NCI-H2171 treated with DMSO at 0.1 percent for 48 hours (cell line): ENCODE data around the gene TCF20.

ENCODE experiments used
- DNase-seq: peaks from one replicate; lab custom pipeline; 2025; lab: John Stamatoyannopoulos, UW

TCF20 gene

GRCh38 chr22:42258126-42258525 is 12.3 kb downstream of the TCF20 start:
- DNase-seq = no peak

- no peak for DNase-seq
Measured at GRCh38 chr22:42257386-42257785, 13.1 kb downstream of the TCF20 start.

GRCh38 chr22:42256930-42257329 is 13.5 kb downstream of the TCF20 start:
- DNase-seq = no peak

GRCh38 chr22:42256220-42256619 is 14.2 kb downstream of the TCF20 start:
- no peak for DNase-seq

DNA sequence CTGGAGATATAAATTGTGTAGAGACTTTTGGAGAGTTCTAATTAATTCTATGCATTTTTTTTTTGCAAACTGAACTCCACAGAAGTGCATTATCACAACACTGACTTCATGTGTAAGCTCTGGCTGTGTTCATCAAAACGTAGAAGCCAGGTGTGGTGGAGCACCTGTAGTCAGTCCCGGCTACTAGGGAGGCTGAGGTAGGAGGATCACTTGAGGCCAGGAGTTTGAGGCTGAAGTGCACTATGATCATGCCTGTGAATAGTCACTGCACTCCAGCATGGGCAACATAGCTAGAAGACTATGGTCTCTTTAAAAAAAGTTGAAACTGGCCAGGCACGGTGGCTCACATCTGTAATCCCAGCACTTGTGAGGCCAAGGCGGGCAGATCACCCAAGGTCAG is 20.6 kb downstream of the TCF20 start:
- DNase-seq = no peak

DNA sequence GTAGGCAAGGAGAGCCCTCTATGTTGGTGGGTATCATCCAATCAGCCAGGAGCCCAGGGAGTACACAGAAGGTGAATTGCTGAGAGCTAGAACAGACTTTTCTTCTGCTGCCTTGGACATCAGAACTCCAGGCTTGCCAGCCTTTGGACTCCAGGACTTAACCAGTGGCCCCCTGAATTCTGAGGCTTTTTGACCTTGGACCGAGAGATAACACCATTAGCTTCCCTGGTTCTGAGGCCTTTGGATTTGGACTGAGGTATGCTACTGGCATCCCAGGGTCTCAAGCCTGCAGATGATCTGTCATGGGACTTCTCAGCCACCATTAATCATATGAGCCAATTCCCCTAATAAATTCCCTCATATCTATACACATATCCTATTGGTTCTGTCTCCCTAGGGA is 21.5 kb downstream of the TCF20 start:
- no peak for DNase-seq

GRCh38 chr22:42247596-42247995 is 22.9 kb downstream of the TCF20 start:
- DNase-seq = no peak

DNA sequence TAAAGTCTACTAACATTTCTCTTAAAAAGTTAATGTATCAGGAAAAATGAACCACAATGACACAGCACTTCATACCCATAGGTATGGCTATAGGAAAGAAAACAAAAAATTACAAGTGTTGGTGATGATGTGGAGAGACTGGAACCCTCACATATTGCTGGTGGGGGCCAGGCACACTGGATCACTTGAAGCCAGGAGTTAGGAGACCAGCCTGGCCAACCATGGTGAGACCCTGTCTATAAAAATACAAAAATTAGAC is 26.7 kb downstream of the TCF20 start:
- no peak for DNase-seq

DNA sequence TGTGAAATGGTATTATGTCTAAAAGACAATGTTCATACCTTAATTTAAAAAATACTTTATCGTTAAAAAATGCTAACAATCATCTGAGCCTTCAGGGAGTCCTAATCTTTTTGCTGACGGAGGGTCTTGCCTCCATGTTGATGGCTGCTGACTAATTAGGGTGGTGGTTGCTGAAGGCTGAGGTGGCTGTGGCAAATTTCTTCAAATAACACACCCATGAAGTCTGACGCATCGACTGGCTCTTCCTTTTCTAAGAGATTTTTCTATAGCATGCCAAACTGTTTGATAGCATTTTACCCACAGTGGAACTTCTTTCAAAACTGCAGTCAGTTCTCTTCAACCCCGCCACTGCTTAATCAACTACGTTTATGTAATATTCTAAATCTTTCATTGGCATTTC is 33.6 kb downstream of the TCF20 start:
- DNase-seq = no peak

GRCh38 chr22:42236268-42236667 is 34.2 kb downstream of the TCF20 start:
- DNase-seq = no peak

DNA sequence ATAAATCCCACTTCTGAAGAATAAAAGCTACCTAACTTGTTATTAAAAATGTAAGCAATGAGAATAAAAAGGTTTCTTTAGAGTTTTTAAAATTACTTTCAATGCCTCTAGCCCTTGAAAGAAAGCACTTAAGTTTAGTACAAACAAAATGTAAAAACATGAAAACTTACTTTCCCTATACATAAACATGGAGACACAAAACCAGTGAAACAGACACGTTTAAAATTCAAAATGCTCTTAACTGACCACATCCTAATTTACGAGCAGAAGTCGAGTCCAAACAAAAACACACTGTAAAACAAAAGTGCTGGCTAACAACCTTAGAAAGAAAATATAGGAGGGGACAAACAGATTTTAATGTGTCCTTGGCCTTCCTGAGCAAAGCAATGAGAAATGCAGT is 36.6 kb downstream of the TCF20 start:
- no peak for DNase-seq

DNA sequence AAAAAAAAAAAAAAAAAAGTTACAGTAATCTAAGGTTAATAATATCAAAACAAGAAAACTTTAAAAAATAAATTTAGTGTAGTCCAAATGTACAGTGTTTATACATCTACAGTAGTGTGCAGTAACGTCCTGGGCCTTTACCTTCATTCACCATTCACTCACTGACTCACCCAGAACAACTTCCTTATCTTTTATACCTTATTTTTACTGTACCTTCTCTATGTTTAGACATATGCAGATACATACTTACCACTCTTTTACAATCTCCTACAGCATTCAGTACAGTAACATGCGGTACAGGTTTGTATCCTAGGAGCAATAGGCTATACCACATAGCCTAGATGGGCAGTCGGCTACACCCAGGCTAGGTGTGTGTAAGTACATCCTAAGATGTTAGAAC is 38.5 kb downstream of the TCF20 start:
- no peak for DNase-seq

DNA sequence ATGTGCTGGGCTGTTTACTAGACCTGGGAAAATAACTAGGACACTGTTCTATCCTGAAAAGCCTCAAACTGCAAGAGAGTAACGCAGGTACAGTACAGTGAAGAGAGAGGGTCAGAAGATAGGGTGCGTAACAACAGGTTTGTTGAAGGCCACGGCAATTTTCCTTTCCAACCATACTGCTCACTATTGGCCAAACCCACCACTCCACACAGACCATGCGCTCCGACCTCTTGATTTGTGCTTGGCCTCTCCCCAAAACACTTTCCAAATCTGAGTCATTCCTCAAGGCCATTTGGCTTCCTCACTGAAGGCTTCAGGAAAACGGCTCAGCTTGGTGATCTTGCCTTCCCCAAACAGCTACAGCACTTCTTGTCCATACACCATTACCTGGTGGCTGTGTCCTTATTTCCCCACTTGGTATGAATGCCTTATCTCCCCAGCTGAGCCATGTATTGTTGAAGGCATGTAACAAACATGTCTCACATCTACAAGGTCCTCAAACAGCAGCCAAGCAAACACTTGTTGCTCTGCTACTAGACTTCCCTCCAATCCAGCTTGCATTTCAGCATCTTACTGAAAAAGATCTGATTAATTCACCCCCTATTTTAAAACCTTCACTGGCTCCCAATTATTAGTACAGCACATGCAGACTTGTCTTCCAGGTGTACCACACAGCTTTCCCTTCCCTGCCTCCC is 40.9 kb downstream of the TCF20 start:
- DNase-seq = no peak

DNA sequence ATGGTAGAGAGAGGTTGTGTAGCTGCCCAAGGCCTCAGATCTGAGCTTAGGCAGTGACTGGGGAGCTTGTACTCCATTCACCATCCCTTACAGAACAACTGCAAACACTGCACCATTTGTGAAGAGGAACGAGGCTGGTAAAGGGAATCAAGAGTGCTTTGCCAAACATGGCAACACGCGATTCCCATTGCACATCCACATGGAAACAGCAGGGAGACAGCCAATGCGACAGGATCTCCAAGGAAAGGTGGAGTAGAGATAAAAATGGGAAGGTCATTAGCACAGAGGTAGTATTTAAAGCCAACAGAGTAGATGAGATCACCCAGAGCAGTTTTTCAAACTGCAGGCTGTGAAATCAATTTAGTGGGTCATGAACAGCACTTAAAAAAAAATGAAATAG is 42.0 kb downstream of the TCF20 start:
- no peak for DNase-seq

DNA sequence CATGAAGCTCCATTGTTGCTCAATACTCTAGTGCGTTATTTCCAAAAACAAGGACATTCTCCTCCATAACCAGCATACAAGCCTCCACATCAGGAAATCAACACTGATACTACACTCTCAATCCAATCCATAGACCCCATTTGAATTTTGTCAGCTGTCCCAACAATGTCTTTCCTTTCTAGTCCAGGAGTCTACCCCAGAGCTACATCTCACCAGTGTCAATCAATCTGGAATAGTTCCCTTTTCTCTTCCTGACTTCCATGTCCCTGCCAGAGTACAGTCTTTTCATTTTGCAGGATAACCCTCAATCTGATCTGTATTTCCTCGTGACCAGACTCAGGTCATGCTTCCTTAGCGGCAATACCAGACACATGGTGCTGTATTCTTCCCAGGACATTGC is 43.0 kb downstream of the TCF20 start:
- DNase-seq = no peak

DNA sequence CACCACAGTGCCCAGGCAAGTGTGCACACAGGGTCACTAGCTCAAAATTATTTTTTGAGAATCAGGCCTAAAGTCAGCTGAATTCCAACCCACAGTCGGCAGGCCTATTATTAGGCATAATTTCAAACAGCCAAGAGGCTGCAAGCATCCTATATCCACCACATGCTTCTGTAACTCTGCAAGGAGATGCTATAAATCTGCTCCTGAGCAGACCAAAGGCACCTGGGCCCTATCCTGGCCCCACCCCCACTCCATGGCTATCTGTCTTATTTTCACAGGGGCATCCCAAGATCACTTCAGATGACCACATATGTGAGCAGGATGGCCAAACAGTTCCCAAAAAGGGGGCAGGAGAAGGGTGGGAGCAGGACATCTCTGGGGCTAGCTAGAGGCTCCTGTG is 44.6 kb downstream of the TCF20 start:
- DNase-seq = no peak

DNA sequence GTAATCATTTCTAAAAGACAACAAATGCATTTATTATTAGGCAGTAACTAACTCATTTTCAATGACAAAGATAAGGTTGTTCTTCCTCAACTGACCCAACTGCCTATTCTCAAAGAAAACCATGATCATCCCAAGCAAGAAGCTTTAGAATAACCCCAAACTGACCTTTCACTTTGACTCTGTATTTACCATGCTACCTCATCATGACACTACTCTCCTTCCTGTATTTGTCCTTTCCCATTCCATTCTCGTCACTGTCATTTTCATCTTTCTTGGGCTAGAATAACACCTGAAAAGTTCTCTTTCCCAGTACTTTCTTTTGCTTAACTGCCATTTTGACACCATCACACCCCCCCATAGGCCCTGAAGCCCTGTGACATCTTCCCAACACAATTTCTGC is 48.3 kb downstream of the TCF20 start:
- DNase-seq = no peak
